AG04449 (cell line): ENCODE results near the gene OSCP1.

ENCODE experiments used
- CTCF ChIA-PET: fragments of 350-600 bp; formaldehyde crosslinking; extraction: SDS; loops from one replicate; lab custom pipeline; 2021; ENCODE audit warnings: antibody characterized with exemption; lab: Yijun Ruan, JAX
- POLR2A ChIA-PET: fragments of 400-600, 350-600 bp; formaldehyde crosslinking; extraction: SDS; loops from one replicate; lab custom pipeline; 2020; ENCODE audit warnings: antibody characterized with exemption, inconsistent platforms; lab: Yijun Ruan, JAX
- DNase-seq: peaks from one replicate; pipeline ENCODE4 v3.0.0-alpha.2; 2010; ENCODE audit warnings: low read depth, low spot score
- H3K4me3 ChIP-seq: 2 replicates; pipeline ENCODE4 v1.5.1; 2011; ENCODE audit warnings: low read depth, mild to moderate bottlenecking, control low read depth, low read length
- CTCF ChIP-seq: IDR thresholded peaks from one replicate; pipeline ENCODE4 v1.5.1; 2011; ENCODE audit warnings: mild to moderate bottlenecking, moderate library complexity, low read length, control low read depth, inconsistent platforms; ENCODE audit not compliant: insufficient read depth; ENCODE audit errors: missing control alignments

Gene OSCP1

GRCh38 chr1:36433102-36433501, 17.1 kb downstream of the OSCP1 start:
- TF ChIP-seq CTCF = no peak
- POLR2A ChIA-PET = no interaction called here
- no peak for DNase-seq
- H3K4me3 ChIP-seq = no peak overlapping the region
- CTCF ChIA-PET = interaction anchor here (1.1 to 1.5 kb wide), 2 partner anchors 11 to 90 kb away, joined by 3 to 5 read pairs; no protein-coding TSS in a partner anchor

- no peak for TF ChIP-seq CTCF
- ChIA-PET POLR2A (no interaction called here), CTCF (interaction anchor here (1.5 kb wide), 1 partner anchor 11 kb away, joined by 5 read pairs; no protein-coding TSS in a partner anchor)
- H3K4me3 ChIP-seq = no peak overlapping the region
- no peak for DNase-seq
These were observed 17.6 kb downstream of the OSCP1 start for GRCh38 chr1:36432616-36433015.

GRCh38 chr1:36425791-36426190, 24.5 kb downstream of the OSCP1 start:
- POLR2A ChIA-PET = no interaction called here
- CTCF ChIA-PET = interaction anchor here (1.1 kb wide), 1 partner anchor 83 kb away, joined by 4 read pairs; no protein-coding TSS in a partner anchor
- TF ChIP-seq CTCF = no peak
- DNase-seq = no peak
- H3K4me3 ChIP-seq = no peak overlapping the region

GRCh38 chr1:36421649-36422048, 28.6 kb downstream of the OSCP1 start:
- ChIA-PET POLR2A (no interaction called here), CTCF (interaction anchor here (0.7 to 4.5 kb wide), 25 partner anchors 8 to 322 kb away, joined by 3 to 75 read pairs (median 5); partner anchors contain the start of genes SH3D21 and TRAPPC3)
- no peak for DNase-seq
- H3K4me3 ChIP-seq = no peak overlapping the region
- TF ChIP-seq CTCF = no peak

- ChIA-PET CTCF (interaction anchor here (0.8 to 4.5 kb wide), 28 partner anchors 9 to 321 kb away, joined by 3 to 75 read pairs (median 6); partner anchors contain the start of genes EVA1B and OSCP1), POLR2A (no interaction called here)
- TF ChIP-seq CTCF = peak; percentile 99
These were observed 29.4 kb downstream of the OSCP1 start for GRCh38 chr1:36420836-36421317.

GRCh38 chr1:36420409-36420808, 29.8 kb downstream of the OSCP1 start:
- CTCF ChIA-PET = interaction anchor here (0.6 to 4.5 kb wide), 31 partner anchors 8 to 321 kb away, joined by 3 to 54 read pairs (median 5); partner anchors contain the start of genes EVA1B, LSM10, OSCP1 and SH3D21
- H3K4me3 ChIP-seq = no peak overlapping the region
- POLR2A ChIA-PET = interaction anchor here (1.2 kb wide), 1 partner anchor 33 kb away, joined by 4 read pairs; no protein-coding TSS in a partner anchor
- TF ChIP-seq CTCF = no peak
- no peak for DNase-seq

More at GRCh38 chr1:36420836-36421317, 29.4 kb downstream of the OSCP1 start:
- DNase-seq = peak; percentile 26
- H3K4me3 ChIP-seq = no peak overlapping the region
